HG03103 (cell line): ENCODE measurements around the gene SCLY.

Source experiments
- ATAC-seq: cut with Tn5 transposase; IDR thresholded peaks from one replicate; pipeline ENCODE4 v1.9.1; 2021; ENCODE audit warnings: low read depth; ENCODE audit not compliant: unreplicated experiment

SCLY gene

GRCh38 chr2:238096311-238097011 is 35.7 kb downstream of the SCLY start:
- ATAC-seq, result no peak

GRCh38 chr2:238097201-238097987 is 36.6 kb downstream of the SCLY start:
- ATAC-seq, result no peak

- no peak for ATAC-seq
These were observed 37.4 kb downstream of the SCLY start for GRCh38 chr2:238097988-238098871.

- ATAC-seq, result no peak
These were observed 38.3 kb downstream of the SCLY start for GRCh38 chr2:238098901-238099713.

GRCh38 chr2:238099714-238100048 is 38.9 kb downstream of the SCLY start:
- no peak for ATAC-seq

GRCh38 chr2:238100049-238100820 is 39.4 kb downstream of the SCLY start, which contains the start of gene ESPNL:
Gene ESPNL (plus strand): TSS chr2:238100340. CDS start chr2:238100420, 80 bp downstream.
- ATAC-seq, result no peak

- ATAC-seq, result no peak
These were observed 40.3 kb downstream of the SCLY start for GRCh38 chr2:238100821-238101771.

GRCh38 chr2:238101891-238102841 is 41.4 kb downstream of the SCLY start:
- no peak for ATAC-seq

GRCh38 chr2:238102865-238103264 is 42.1 kb downstream of the SCLY start:
- no peak for ATAC-seq

- no peak for ATAC-seq
These were observed 42.8 kb downstream of the SCLY start for GRCh38 chr2:238103465-238104225.

GRCh38 chr2:238104226-238104690 is 43.5 kb downstream of the SCLY start:
- ATAC-seq, result no peak

- no peak for ATAC-seq
These were observed 44.0 kb downstream of the SCLY start for GRCh38 chr2:238104691-238105371.

- no peak for ATAC-seq
These were observed 44.9 kb downstream of the SCLY start for GRCh38 chr2:238105506-238106338.

- ATAC-seq, result no peak
These were observed 45.5 kb downstream of the SCLY start for GRCh38 chr2:238106339-238106697.
